HG02678 (cell line): ENCODE results near the gene SIGLEC14.
"Not testable (repeated sequence)": the region's sequence is repeated elsewhere in the genome, so short reads cannot be mapped to it uniquely, and the experiment has no call there.

Source experiments
- ATAC-seq: cut with Tn5 transposase; IDR thresholded peaks from one replicate; pipeline ENCODE4 v1.9.1; 2021; ENCODE audit warnings: mild to moderate bottlenecking, moderate library complexity; ENCODE audit not compliant: unreplicated experiment

The SIGLEC14 gene, protein sequence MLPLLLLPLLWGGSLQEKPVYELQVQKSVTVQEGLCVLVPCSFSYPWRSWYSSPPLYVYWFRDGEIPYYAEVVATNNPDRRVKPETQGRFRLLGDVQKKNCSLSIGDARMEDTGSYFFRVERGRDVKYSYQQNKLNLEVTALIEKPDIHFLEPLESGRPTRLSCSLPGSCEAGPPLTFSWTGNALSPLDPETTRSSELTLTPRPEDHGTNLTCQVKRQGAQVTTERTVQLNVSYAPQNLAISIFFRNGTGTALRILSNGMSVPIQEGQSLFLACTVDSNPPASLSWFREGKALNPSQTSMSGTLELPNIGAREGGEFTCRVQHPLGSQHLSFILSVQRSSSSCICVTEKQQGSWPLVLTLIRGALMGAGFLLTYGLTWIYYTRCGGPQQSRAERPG

DNA sequence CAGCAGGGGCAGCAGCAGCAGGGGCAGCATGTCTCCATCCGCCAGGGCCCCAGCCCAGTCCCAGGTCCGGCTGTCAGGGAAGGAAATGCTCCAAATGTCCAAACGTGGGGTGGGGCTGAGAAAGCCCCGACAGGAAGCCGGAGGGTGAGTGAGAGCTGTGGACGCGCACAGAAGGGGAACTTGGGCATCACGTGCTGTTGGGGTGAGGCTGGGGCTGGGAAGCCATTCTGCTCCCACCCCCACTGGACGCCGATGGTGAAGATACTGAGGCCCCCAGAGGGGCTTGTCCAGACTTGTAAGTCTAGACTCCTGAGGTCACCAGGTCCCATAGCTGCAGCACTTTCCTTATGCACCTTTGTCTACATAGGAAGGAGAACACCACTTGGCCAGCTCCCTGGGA, at the start of gene SIGLEC14:
Gene SIGLEC14, minus strand, starts transcription at position 96 of the 400 bp plus-strand sequence. Its CDS starts 66 bp downstream, at position 30.
- ATAC-seq, result not testable (repeated sequence)

DNA sequence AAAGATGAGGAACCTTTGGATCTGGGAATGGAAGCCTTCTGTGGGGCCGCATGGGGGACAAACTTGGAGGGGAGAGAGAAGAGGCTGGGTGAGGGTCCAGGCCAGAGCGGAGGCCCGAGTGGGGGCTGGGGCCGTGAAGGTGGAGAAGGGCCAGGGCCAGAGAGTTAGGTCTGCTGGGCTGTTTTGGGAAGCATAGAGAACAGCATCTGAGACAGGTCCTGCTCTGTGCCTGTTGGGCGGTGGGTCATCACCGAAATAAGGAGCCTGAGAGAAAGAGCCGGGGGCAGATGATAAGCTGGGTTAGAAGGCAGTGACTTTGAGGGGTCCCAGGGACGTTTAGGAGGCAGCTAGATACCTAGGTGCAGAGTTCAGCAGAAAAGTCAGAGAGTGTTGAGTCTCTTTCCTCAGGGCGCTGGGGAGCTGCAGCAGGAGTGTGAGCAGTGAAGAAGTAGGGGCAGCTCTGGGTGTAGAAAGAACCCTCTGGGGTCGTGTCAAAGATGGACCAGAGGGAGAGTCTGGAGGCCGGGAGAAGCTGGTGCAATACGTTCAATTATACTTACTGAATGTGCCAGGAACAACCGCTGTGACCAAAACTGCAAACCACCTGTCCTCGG, 49.2 kb upstream of the SIGLEC14 start:
- ATAC-seq, result no peak

DNA sequence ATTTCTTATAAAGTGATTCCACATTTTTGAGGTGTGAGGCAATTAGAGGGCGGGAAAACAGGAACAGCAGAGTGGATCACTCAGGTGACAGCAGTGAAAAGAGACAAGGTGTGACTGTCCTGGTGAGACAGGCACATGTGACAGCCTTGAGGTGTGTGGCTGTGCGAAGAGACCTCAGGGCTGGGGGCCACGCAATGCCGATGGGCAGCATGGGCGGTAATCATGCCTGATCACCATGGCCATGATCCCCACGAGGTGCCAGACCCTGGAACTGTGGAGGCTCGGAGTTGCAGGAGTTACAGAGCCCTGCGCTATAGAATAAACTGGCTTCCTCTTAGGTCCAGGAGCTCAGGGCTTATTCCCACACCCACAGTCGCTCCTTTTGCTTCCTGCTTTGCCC, 48.5 kb upstream of the SIGLEC14 start:
- ATAC-seq, result no peak

DNA sequence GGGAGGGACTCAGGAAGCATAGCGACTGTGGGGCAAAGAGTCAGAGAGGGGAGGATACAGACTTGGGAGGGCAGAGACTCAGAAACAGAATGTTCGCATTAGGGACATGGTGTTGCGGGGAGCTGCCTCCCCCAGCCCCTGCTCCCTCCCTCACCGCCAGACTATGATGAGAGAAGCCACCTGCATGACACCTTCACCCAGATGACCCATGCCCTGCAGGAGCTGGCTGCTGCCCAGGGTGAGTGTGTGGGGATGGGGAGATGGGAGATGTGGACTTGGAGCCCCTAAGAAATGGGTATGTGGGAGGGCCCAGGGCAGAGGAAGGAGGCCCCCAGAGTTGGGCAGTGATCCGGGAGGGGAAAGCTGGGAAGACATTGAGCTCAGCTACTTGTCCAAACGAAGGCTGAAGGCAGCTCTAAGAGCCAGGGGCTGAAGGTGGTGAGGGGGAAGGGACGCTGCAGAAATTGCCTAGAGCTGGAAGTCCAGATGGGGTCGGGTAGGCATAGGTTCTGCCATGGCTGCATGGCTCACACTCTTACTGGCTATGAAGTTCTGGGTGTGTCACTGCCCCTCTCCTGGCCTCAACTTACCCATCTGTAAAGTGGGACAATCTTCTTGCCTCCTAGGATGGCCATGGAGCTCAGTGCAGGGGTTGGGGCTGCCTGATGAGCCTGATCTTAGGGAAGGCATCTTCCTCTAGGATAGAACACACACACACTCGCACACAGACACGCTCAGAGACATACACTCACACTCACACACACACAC, 47.9 kb upstream of the SIGLEC14 start:
- no peak for ATAC-seq

DNA sequence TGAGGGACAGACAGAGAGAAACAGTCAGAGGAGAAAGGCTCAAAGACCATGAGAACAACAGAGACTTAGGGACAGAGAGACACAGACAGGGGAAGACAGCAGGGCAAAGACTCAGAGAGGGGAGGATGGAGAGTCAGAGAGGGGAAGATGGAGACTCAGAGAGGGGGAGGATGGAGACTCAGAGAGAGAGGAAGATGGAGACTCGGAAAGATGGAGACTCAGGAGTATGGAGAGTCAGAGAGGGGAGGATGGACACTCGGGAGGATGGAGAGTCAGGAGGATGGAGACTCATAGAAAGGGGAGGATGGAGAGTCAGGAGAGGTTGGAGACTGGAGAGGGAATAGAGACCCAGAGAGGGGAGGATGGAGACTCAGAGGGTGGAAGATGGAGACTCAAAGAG, 47.2 kb upstream of the SIGLEC14 start:
- ATAC-seq, result no peak

- no peak for ATAC-seq
Measured at GRCh38 chr19:51693260-51693659, 46.6 kb upstream of the SIGLEC14 start, which contains the start of gene SPACA6. TSS of gene SPACA6 (plus strand) at chr19:51693330. CDS start at chr19:51693527, 197 bp downstream.

- ATAC-seq, result no peak
Measured at GRCh38 chr19:51692468-51692867, 45.8 kb upstream of the SIGLEC14 start.

- ATAC-seq, result no peak
Measured at GRCh38 chr19:51691584-51692428, 45.2 kb upstream of the SIGLEC14 start.

DNA sequence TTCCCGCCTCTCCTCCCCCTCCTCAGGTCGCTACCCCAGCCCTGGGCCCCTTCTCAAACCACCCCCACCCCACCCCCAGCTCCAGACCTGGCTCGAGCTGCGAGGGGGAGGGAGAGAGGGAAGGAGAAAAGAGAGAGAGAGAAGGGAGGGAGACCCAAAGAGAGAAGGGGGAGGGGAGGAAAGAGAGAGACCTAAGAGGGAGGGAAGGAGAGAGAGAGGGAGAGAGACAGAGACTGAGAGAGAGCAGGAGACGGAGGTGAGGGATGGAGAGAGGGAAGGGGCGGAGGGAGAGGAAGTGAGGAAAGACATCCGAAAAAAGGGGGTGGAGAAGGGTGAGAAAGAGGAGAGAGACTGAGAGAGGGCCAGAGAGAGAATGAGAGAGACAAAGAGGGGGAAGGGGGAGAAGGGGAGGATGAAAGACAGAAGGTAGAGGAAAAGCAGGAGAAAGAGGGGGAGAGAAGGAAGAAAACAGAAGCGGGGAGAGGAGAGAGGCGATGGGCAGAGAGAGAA, 44.5 kb upstream of the SIGLEC14 start:
- no peak for ATAC-seq

- no peak for ATAC-seq
Measured at GRCh38 chr19:51690454-51691073, 43.9 kb upstream of the SIGLEC14 start.

DNA sequence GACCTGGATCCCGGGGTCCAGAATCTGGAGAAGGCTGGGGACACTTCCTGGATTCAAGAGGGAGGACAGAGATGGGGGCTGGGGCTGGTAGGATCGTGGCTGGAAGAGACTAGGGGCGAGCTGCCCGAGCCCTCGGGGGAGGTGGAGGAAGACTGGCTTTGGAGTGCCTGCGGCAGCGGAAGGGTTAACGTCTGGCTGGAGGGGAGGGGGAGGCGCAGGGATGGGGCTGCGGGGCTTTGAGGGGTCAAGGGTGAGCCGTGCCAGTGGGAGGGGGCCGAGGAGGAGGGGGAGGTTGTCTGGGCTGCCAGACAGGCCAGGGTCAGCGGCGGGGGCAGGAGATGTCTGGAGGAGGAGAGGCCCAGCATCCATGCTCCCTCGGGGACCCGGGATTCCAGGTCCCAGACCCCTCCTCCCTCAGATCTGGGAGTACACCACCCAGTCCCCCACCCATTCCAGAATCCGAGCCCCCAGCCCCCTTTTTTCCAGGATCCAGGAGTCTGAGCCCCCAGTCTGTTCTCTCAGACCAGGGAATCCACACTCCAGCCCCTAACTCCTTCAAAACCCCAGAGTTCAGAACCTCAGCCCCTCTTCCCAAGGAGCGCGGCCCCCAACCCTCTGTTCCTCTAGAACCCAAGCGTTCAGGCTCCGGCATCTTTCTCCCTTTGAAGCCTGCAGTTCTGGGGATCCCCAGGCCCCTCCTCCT, 43.3 kb upstream of the SIGLEC14 start:
- no peak for ATAC-seq

- ATAC-seq, result no peak
Measured at GRCh38 chr19:51688671-51689571, 42.3 kb upstream of the SIGLEC14 start.

- no peak for ATAC-seq
Measured at GRCh38 chr19:51687791-51688670, 41.4 kb upstream of the SIGLEC14 start.

DNA sequence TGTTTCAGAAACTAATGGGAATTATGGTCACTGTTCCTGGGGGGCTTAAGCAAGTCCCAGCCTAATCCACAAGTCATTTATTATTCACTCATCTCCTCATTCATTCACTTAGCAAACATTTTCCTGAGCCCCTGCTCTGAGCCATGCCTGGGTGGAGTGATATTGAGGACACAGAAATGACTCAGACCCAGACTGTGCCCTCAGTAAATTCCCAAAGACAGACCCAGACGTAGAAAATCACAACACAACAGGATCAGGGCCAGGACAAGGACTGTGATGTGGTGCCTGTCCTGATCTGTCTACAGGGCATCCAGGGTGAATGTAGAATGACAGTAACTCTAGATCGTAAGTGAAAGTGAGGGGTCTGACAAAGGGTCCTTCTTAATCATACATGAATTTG, 39.5 kb upstream of the SIGLEC14 start:
- ATAC-seq, result no peak

DNA sequence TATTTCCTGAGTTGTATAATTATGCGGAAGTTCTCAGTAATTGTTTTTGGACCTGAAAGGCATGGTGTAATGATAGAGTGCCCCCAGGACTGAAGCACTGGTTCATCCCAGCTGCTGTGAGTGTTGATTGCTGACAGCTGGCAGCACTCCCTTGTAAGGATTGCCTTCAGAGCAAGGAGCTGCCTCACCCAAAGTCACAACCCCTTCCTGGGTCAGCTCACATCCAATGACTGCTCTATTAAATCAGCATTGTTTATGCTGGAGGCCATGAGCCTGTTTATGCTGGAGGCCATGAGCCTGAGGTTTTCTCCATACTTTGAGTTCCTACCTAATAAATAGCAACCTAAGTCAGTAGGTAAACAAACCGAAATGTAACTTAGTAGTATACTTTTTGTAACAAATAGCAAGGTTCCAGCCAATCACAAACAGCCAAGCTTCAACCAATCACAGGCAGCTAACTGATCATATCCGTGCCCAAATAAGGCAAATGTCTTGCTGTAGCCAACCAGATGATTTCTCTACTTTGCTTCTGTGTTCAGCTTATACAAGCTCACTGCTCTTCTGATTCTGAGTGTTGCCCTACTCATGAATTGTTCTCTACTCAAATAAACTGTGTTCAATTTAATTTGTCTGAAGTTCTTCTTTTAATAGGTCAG, 34.8 kb upstream of the SIGLEC14 start:
- ATAC-seq, result no peak

DNA sequence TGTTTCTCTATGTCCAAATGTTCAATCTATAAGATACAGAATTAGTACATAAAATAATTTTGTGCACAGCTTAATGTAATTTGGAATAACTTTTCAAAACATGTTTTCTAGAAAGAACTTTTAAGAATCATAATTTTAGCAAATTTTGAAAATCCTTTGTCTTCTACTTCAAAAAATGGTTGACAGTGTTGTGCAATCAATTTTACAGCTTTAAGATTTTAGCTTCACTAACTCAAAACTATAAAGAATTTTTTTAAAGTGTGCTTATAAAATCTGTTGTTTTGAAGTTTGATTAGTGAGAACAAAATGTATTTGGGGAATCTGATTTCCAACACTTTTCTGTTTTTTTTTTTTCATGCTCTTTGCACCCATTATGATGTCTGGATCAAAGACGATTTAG, 33.8 kb upstream of the SIGLEC14 start:
- no peak for ATAC-seq

DNA sequence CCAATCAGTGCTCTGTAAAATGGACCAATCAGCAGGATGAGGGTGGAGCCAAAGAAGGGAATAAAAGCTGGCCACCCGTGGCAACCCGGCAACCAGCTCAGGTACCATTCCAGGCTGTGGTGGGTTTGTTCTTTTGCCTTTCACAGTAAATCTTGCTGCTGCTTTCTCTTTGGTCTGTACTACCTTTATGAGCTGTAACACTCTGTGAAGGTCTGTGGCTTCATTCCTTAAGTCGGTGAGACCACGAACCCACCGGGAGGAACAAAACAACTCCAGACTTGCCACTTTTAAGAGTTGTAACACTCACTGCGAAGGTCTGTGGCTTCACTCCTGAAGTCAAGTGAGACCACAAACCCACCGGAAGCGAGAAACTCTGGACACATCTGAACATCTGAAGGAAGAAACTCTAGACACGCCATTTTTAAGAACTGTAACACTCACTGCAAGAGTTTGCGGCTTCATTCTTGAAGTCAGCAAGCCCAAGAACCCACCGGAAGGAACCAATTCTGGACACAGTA, 30.0 kb upstream of the SIGLEC14 start:
- ATAC-seq, result no peak
